ENCODE data around the gene EXOC8. TPM values are rescaled to one million over a fixed set of nuclear protein-coding genes. Genes with fewer than 3 reads are reported as not detected.

EXOC8 gene
- total RNA-seq, 1 donor from 2014 or later = 20.6 TPM

DNA sequence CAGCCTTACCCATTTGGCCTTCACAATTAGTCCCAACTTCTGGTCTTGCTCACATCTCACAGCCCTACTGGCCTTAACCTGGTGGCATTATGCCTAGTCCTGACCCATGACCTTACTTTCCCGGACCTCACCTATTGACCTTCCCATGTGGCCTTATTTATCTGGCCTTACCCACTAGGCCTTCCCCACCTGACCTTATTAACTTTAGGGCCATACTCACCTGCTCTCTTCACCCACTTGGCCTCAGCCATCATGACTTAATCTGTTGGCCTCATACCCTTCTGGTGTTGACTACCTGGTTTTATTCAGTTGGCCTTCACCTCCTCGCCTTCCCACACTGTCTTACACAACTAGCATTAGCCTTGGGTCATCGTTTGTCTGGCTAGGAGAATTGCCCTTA, 35.7 kb downstream of the EXOC8 start:
- TF ChIP-seq, protein P1, sequence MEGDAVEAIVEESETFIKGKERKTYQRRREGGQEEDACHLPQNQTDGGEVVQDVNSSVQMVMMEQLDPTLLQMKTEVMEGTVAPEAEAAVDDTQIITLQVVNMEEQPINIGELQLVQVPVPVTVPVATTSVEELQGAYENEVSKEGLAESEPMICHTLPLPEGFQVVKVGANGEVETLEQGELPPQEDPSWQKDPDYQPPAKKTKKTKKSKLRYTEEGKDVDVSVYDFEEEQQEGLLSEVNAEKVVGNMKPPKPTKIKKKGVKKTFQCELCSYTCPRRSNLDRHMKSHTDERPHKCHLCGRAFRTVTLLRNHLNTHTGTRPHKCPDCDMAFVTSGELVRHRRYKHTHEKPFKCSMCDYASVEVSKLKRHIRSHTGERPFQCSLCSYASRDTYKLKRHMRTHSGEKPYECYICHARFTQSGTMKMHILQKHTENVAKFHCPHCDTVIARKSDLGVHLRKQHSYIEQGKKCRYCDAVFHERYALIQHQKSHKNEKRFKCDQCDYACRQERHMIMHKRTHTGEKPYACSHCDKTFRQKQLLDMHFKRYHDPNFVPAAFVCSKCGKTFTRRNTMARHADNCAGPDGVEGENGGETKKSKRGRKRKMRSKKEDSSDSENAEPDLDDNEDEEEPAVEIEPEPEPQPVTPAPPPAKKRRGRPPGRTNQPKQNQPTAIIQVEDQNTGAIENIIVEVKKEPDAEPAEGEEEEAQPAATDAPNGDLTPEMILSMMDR (IDR thresholded peaks at IDR 0.05) = no peak
- H3K27ac ChIP-seq = no peak overlapping the region
- H3K9me3 ChIP-seq = no peaks in the 10 kb centered on the region
- no peaks in the 10 kb centered on the region for H3K36me3 ChIP-seq
- H3K4me3 ChIP-seq = no peak overlapping the region
- ATAC-seq = no peak
- no peaks in the 10 kb centered on the region for H3K27me3 ChIP-seq (ENCODE audit: low read depth)
- no peaks in the 10 kb centered on the region for H3K4me1 ChIP-seq
- intact Hi-C loops (cut with DNase I) = no loop called here
- DNase-seq = no peak

DNA sequence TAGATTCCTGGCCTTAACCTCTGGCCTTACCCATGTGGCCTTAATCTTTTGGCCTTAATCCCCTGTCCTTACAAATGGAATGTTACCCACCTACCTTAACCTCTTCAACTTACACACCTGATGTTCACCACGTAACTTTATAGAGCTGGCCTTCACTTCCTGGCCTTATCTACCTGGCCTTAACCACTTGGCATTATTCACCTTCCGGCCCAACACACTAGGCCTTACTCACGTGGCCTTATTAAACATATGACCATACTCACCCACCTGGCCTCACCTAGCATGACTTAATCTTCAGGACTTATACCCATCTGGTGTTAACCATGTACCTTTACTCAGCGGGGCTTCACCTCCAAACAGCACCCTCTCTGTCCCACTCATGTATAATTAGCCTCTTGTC, 41.7 kb downstream of the EXOC8 start:
- intact Hi-C loops (cut with DNase I) = no loop called here
- no peak for ATAC-seq

DNA sequence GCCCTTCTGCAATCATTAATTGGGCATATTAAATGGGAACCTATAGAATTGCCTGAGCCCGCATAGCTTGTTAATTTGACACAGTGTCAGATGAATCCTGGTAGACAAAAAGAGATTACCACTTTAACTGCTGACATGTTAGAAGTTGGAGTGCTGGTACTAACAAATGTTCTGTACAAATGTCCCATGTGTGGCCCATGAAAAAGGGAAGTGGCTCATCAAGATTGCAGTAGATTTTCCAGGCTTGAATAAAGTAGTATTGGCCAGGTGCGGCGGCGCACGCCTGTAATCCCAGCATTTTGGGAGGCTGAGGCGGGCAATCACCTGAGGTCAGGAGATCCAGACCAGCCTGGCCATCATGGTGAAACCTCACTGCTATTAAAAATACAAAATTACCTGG, 51.0 kb downstream of the EXOC8 start:
- Histone ChIP-seq H3K27ac (no peak overlapping the region), H3K36me3 (no peaks in the 10 kb centered on the region), H3K27me3 (ENCODE audit: low read depth) (no peaks in the 10 kb centered on the region), H3K4me1 (no peaks in the 10 kb centered on the region), H3K4me3 (no peak overlapping the region), H3K9me3 (no peaks in the 10 kb centered on the region)
- intact Hi-C loops (cut with DNase I) = no loop called here
- TF ChIP-seq, protein P1 (IDR thresholded peaks at IDR 0.05) = no peak
- no peak for ATAC-seq
- no peak for DNase-seq

More for the DNA sequence above, 41.7 kb downstream of the EXOC8 start:
- Histone ChIP-seq H3K27ac (no peak overlapping the region), H3K27me3 (ENCODE audit: low read depth) (no peaks in the 10 kb centered on the region), H3K36me3 (no peaks in the 10 kb centered on the region), H3K9me3 (no peaks in the 10 kb centered on the region), H3K4me1 (no peaks in the 10 kb centered on the region), H3K4me3 (no peak overlapping the region)
- no peak for DNase-seq
- TF ChIP-seq, protein P1 (IDR thresholded peaks at IDR 0.05) = no peak

DNA sequence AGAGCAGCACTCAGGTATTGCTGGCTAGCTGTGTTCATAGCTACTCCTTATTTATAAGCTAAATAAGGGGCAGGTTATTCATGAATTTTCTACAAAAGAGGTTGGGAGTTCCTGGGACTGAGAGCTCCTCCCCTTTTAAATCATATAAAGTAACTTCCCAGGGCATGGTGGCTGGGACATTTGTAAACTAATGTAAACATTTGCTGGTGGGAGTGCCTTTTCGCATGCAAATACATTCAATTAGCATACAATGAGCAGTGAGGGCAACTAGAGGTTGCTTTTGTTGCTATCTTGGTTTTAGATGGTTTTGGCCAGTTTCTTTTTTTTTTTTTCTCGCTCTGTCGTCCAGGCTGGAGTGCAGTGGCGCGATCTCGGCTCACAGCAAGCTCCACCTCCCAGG, 53.2 kb downstream of the EXOC8 start:
- H3K27me3 ChIP-seq (ENCODE audit: low read depth) = no peaks in the 10 kb centered on the region
- H3K9me3 ChIP-seq = no peaks in the 10 kb centered on the region
- H3K4me3 ChIP-seq = no peak overlapping the region
- H3K36me3 ChIP-seq = no peaks in the 10 kb centered on the region
- no peak overlapping the region for H3K27ac ChIP-seq
- intact Hi-C loops (cut with DNase I) = no loop called here
- no peaks in the 10 kb centered on the region for H3K4me1 ChIP-seq
- TF ChIP-seq, protein P1 (IDR thresholded peaks at IDR 0.05) = no peak
- ATAC-seq (no peak), DNase-seq (no peak)

Other genes with a start within 250 kb of the EXOC8 start
- not detected for gene TRIM67, start 175.8 kb downstream of the EXOC8 start, total RNA-seq
- gene GNPAT, start 96.6 kb downstream of the EXOC8 start, total RNA-seq = 36.7 TPM
- gene SPRTN, start 441 bp upstream of the EXOC8 start, total RNA-seq = 8.9 TPM
- gene EGLN1, start 84.4 kb upstream of the EXOC8 start, total RNA-seq = 29.7 TPM
- gene TSNAX, start 190.8 kb upstream of the EXOC8 start, total RNA-seq = 38.4 TPM